Skeletal muscle cell (primary cell): ENCODE results near the gene GPR17.

ENCODE experiments used
- DNase-seq: peaks from one replicate; pipeline ENCODE4 v3.0.0-alpha.2; 2010; ENCODE audit warnings: low read depth
- H3K4me3 ChIP-seq: 2 replicates; pipeline ENCODE4 v1.5.1; 2011; ENCODE audit warnings: low read depth, mild to moderate bottlenecking, control low read depth, low read length, moderate library complexity

GPR17 gene

GRCh38 chr2:127645395-127646291 is at the start of gene GPR17:
TSS of gene GPR17 (plus strand) at chr2:127646153. CDS start at chr2:127650736, 4,583 bp downstream.
- DNase-seq, result no peak

GRCh38 chr2:127596311-127597045 is 49.5 kb upstream of the GPR17 start:
- DNase-seq, result no peak
- H3K4me3 ChIP-seq, result no peak overlapping the region

More at GRCh38 chr2:127645395-127646291, at the start of gene GPR17:
- H3K4me3 ChIP-seq, result no peak within 1 kb of the TSS

GRCh38 chr2:127597046-127597983 is 48.6 kb upstream of the GPR17 start:
- H3K4me3 ChIP-seq, result no peak overlapping the region
- DNase-seq, result no peak

- H3K4me3 ChIP-seq, result no peak overlapping the region
- DNase-seq, result peak; percentile 14
Measured at GRCh38 chr2:127597984-127598380, 48.0 kb upstream of the GPR17 start.

- DNase-seq, result no peak
Measured at GRCh38 chr2:127598711-127599110, 47.2 kb upstream of the GPR17 start.

GRCh38 chr2:127599211-127599610 is 46.7 kb upstream of the GPR17 start:
- no peak for DNase-seq
- no peak overlapping the region for H3K4me3 ChIP-seq

More at GRCh38 chr2:127598711-127599110, 47.2 kb upstream of the GPR17 start:
- H3K4me3 ChIP-seq, result no peak overlapping the region

- no peak for DNase-seq
- H3K4me3 ChIP-seq, result no peak overlapping the region
Measured at GRCh38 chr2:127604986-127605385, 41.0 kb upstream of the GPR17 start.

GRCh38 chr2:127605691-127606263 is 40.2 kb upstream of the GPR17 start:
- no peak for DNase-seq
- no peak overlapping the region for H3K4me3 ChIP-seq

GRCh38 chr2:127606625-127607398 is 39.1 kb upstream of the GPR17 start:
- no peak for DNase-seq
- no peak overlapping the region for H3K4me3 ChIP-seq

GRCh38 chr2:127607399-127607908 is 38.5 kb upstream of the GPR17 start:
- no peak for DNase-seq
- no peak overlapping the region for H3K4me3 ChIP-seq

- no peak for DNase-seq
- H3K4me3 ChIP-seq, result no peak overlapping the region
Measured at GRCh38 chr2:127608061-127609030, 37.6 kb upstream of the GPR17 start.

- no peak overlapping the region for H3K4me3 ChIP-seq
- no peak for DNase-seq
Measured at GRCh38 chr2:127609031-127609751, 36.8 kb upstream of the GPR17 start.

GRCh38 chr2:127609818-127610217 is 36.1 kb upstream of the GPR17 start:
- no peak for DNase-seq
- H3K4me3 ChIP-seq, result no peak overlapping the region

GRCh38 chr2:127610561-127610960 is 35.4 kb upstream of the GPR17 start:
- no peak for DNase-seq
- no peak overlapping the region for H3K4me3 ChIP-seq

- DNase-seq, result no peak
- no peak overlapping the region for H3K4me3 ChIP-seq
Measured at GRCh38 chr2:127611076-127611925, 34.7 kb upstream of the GPR17 start.
